A549 treated with AZD9567 at 1 μM for 4 hours (cell line): Measurements from ENCODE around the gene ALDOC. TPM values are rescaled to one million over a fixed set of nuclear protein-coding genes. Genes with fewer than 3 reads are reported as not detected.

Source experiments
- total RNA-seq: library from RNA; stranded (reverse); fragments of 200-300 nt; extraction: Qiagen RNA extraction; gene quantifications from 5 replicates; pipeline ENCODE4 v1.2.3, GENCODE V29; 2022; ENCODE audit not compliant: insufficient read depth

The ALDOC gene
- total RNA-seq = 2.1 to 2.7 TPM (median 2.5 TPM) in 5 replicates

GRCh38 chr17:28576758-28577465 lies at the start of gene ALDOC:
Gene ALDOC (minus strand): TSS chr17:28576895. CDS start chr17:28575532, 1,363 bp downstream.

GRCh38 chr17:28613931-28614381 lies 37.3 kb upstream of the ALDOC start, which contains the start of gene RSKR:
Gene RSKR (minus strand): TSS chr17:28614185. CDS start chr17:28614161, 24 bp downstream.

GRCh38 chr17:28598799-28599310 lies 22.2 kb upstream of the ALDOC start, which contains the start of gene SPAG5:
Gene SPAG5 (minus strand): TSS chr17:28599025. CDS start chr17:28598946, 79 bp downstream.

GRCh38 chr17:28571361-28572122 lies 5.2 kb downstream of the ALDOC start, which contains the start of gene PIGS:
Gene PIGS (minus strand): TSS chr17:28571524. CDS start chr17:28571496, 28 bp downstream.

GRCh38 chr17:28552176-28552999 lies 24.3 kb downstream of the ALDOC start, which contains the start of gene UNC119:
Gene UNC119 (minus strand): TSS chr17:28552624. CDS start chr17:28552557, 67 bp downstream.

Other genes starting within 250 kb of the ALDOC start
- gene IFT20, start 241.4 kb downstream of the ALDOC start, total RNA-seq = 41.1 to 61.7 TPM (median 52.7 TPM) in 5 replicates
- gene TNFAIP1, start 241.1 kb downstream of the ALDOC start, total RNA-seq = 41.6 to 53.0 TPM (median 46.8 TPM) in 5 replicates
- 146 to 165 TPM (median 162 TPM) in 5 replicates for gene POLDIP2, start 219.4 kb downstream of the ALDOC start, total RNA-seq
- gene SEBOX, start 211.7 kb downstream of the ALDOC start, total RNA-seq = not detected in 5 replicates
- gene VTN, start 206.6 kb downstream of the ALDOC start, total RNA-seq = 12.7 to 19.7 TPM (median 18.9 TPM) in 5 replicates
- 3.9 to 7.0 TPM (median 5.4 TPM) in 5 replicates for gene SARM1, start 205.2 kb downstream of the ALDOC start, total RNA-seq
- 18.4 to 20.5 TPM (median 20.2 TPM) in 5 replicates for gene SLC46A1, start 170.7 kb downstream of the ALDOC start, total RNA-seq
- gene SLC13A2, start 103.3 kb downstream of the ALDOC start, total RNA-seq = 0.05 to 0.14 TPM (median 0.09 TPM) in 4 of 5 replicates, not detected in the other
- gene FOXN1, start 70.5 kb downstream of the ALDOC start, total RNA-seq = 0.03 TPM in 1 of 5 replicates, not detected in the others
- gene UNC119, start 24.3 kb downstream of the ALDOC start, total RNA-seq = 27.2 to 39.1 TPM (median 33.2 TPM) in 5 replicates
- gene PIGS, start 5.4 kb downstream of the ALDOC start, total RNA-seq = 46.8 to 62.9 TPM (median 60.3 TPM) in 5 replicates
- 69.9 to 80.7 TPM (median 71.9 TPM) in 5 replicates for gene SPAG5, start 22.1 kb upstream of the ALDOC start, total RNA-seq
- gene RSKR, start 37.3 kb upstream of the ALDOC start, total RNA-seq = 1.1 to 4.9 TPM (median 4.1 TPM) in 5 replicates
- 46.5 to 62.0 TPM (median 59.7 TPM) in 5 replicates for gene BLTP2, start 68.3 kb upstream of the ALDOC start, total RNA-seq
- 83.7 to 94.3 TPM (median 89.3 TPM) in 5 replicates for gene SDF2, start 85.0 kb upstream of the ALDOC start, total RNA-seq
- 66.6 to 77.0 TPM (median 73.8 TPM) in 5 replicates for gene SUPT6H, start 85.3 kb upstream of the ALDOC start, total RNA-seq
- 1.2 to 1.7 TPM (median 1.5 TPM) in 4 of 5 replicates, not detected in the other for gene PROCA1, start 135.0 kb upstream of the ALDOC start, total RNA-seq
- gene RAB34, start 141.0 kb upstream of the ALDOC start, total RNA-seq = 212 to 240 TPM (median 228 TPM) in 5 replicates
- 2,109 to 2,400 TPM (median 2,196 TPM) in 5 replicates for gene RPL23A, start 143.1 kb upstream of the ALDOC start, total RNA-seq
- gene TLCD1, start 149.3 kb upstream of the ALDOC start, total RNA-seq = 23.6 to 50.7 TPM (median 44.7 TPM) in 5 replicates
- gene NEK8, start 151.9 kb upstream of the ALDOC start, total RNA-seq = 4.0 to 4.9 TPM (median 4.6 TPM) in 5 replicates
- 40.7 to 94.4 TPM (median 89.2 TPM) in 5 replicates for gene TRAF4, start 167.1 kb upstream of the ALDOC start, total RNA-seq